GM21576 (cell line): ENCODE data around the gene MGST2.
"Not testable (repeated sequence)": the region's sequence is repeated elsewhere in the genome, so short reads cannot be mapped to it uniquely, and the experiment has no call there.

Source experiments
- ATAC-seq: cut with Tn5 transposase; IDR thresholded peaks from one replicate; pipeline ENCODE4 v1.9.1; 2021; ENCODE audit warnings: mild to moderate bottlenecking, moderate library complexity; ENCODE audit not compliant: unreplicated experiment

MGST2 gene

DNA sequence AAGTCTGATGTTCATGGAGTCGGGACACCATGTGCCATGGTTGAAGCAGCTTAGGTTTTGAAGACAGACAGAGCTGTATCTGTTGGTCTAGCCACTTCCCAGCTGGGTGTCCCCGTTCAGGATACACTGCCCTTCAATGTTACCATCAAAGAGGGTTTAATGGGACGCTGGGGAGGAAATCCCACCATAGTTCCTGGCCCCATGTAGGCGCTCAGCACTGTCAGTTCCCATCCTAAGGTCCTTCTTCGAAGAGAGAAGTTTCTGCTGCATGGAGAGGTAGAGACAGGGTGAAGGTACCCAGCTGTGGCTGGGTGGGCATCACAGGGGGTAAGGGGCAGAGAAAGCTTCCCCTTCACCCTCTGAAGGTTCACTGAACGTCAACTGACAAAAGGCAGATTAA is 3.7 kb downstream of the MGST2 start:
- ATAC-seq, result no peak

DNA sequence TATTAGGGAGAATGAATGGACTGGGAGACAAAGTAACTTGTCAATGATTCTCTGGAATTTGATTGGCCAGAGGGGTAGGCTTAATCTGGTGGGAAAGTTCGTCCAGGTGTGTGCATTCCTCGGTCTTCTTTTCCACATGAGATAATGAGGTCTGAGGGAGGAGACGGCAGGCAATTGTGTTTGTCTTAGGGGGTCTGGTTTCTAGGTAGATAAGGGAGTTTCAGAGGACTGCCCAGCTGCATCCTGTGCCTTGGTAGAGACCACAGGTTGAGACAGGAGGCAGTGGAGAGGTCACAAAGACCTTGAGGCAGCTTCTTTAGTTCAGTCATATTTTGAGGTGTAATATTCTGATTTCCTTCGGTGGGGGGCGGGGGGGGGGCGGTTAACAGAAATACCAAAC is 4.3 kb downstream of the MGST2 start:
- no peak for ATAC-seq

DNA sequence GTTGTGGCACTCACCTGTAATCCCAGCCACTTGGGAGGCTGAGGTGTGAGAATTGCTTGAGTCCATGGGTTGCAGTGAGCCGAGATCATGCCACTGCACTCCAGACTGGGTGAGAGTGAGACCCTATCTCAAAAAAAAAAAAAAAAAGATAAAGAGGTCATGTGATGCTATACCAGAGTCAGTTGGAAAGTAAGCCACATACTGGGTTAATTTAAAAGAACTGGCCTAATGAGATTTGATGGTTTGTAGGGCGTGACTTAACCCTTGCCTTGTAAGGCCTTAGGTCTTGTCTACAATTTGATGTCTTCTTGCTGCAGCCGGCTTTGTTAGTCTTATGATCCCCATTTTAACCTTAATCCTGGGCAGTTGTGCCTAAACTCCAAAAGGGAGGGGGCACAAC is 5.2 kb downstream of the MGST2 start:
- ATAC-seq, result no peak

DNA sequence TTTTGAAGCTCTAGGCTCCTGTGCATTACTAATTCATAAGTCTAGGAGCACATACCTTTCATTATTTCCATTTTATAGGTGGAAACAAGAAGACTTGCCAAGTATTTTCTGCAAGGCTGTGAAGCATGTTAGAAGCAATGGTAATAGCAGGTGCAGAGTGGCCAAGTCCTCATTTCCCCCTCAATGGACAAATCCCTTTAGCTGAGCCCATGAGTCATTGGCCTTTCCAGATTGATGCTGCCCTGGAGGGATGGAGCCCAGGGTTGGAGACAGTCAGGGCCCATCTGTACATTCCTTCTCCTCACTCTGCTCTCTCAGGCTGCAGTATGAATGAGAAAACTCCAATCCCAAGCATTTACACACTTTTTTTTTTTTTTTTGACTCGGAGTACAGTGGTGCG is 6.6 kb downstream of the MGST2 start:
- ATAC-seq, result no peak

DNA sequence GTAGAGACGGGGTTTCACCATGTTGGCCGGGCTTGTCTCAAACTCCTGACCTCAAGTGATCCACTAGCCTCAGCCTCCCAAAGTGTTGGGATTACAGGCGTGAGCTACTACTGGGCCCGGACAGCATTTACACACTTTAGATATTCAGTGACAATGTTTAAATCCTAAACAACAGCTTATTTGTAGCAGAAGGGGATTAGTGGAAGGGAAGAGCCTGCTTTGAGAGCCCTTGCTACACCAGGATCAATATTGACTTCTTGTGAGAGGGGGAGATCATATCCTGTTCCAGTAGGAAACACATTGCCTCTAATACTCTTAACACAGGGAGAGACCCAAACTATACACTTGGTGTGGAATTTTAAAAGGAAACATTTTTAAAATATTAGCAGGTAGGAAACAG is 7.1 kb downstream of the MGST2 start:
- no peak for ATAC-seq

DNA sequence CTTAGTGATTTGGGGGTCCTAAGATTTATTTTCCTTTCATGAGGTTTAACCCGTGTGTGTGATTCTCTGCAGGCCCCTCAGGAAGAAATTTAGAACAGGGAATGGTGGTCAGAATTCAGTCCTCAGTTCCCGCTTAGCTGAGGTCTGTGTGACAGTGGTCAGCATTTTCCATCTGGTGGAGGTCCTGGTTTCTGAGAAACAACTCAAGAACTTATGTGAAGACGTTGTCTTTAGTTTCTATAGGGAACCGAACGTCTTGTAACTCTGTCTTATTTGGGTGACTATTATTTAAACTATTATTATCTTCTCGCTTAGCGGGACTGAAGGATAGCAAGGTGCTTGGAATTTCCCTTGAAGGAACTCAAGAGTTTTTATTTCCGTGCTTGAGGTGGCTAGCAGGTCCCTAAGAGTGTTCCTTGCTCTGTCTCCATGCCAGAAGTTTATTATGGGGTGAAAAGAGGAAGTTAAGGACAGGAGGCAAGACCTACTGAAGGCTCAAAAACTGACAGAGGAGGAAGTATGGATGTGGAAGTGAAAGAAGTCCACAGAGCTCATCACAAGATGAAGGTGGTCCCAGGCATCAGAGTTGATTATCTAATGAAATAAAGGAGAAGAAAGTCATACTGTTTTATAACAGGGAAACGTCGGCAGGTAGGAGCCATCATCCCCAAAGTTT is 9.4 kb downstream of the MGST2 start:
- no peak for ATAC-seq

DNA sequence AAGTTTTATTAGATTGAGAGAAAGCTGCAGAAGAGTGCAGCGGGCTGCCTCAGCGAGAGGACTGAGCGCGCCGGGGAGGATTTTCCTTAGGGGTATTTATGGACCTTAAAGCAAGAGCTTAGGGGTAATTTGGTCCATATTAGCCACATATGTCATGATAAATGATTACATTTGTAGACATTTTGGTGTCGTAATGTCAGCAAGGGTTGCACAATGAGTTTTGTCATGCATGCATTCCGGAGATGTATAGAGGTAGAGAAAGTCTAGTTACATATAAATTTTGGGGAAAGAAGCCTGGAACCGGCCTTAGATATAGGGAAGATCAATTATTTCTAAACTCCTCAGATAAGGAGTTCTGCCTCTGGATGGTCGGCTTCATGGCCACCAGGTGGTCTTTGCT is 10.0 kb downstream of the MGST2 start:
- ATAC-seq, result no peak

DNA sequence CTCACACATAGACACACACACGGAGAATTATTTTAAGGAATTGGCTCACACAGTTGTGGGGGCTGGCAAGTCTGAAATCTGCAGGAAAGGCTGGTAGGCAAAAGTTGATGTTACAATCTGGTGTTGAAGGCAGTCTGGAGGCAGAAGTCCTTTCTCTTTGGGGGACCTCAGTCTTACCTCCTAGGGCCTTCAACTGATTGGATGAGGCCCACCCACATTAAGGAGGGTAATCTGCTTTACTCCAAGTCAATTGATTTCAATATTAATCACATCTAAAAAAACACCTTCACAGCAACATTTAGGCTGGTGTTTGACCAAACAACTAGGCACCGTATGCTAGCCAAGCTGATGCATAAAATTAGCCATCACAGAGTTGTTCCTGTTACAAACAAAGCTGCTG is 10.7 kb downstream of the MGST2 start:
- no peak for ATAC-seq

DNA sequence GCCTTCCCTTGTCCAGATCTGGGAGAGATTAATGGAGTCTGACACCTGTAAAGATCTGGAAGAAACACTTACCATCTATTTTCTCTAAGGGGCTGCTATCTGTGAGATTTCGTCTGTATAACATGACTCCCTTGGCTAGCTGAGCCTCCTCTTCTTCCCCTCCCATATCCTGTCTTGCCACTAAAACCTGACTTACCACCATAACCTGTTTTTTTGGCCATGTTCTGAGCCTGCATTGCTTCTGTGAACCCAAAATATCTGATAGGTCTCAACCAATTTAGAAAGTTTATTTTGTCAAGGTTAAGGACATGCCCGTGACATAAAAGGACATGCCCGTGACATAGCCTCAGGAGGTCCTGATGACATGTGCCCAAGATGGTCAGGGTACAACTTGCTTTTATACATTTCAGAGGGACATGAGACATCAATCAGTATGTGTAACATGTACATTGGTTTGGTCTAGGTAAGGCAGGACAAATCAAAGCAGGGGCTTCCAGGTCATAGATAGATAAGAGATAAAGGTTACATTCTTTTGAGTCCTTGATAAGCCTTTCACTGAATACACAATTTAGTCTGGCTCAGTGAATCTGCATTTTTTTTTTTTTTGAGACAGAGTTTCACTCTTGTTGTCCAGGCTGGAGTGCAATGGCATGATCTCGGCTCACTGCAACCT is 11.4 kb downstream of the MGST2 start:
- no peak for ATAC-seq

DNA sequence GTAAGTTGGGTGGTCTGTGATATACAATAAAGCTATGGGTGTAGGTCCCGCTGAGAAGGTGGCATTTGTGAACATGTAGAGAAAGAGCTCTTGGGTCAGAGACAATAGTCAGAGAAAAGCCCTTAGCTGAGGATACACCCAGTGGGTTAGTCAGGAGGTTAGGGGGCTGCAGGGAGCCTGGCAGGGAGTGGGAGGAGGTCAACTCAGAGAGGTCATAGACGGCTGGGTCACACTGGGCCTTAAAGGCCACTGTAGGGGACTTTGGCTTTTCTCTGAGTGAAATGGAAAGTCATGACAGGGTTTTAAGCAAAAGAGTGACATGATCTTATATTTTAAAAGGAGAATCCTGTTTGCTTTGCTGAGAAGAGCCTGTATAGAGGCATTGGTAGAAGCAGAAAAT is 16.7 kb downstream of the MGST2 start:
- no peak for ATAC-seq

DNA sequence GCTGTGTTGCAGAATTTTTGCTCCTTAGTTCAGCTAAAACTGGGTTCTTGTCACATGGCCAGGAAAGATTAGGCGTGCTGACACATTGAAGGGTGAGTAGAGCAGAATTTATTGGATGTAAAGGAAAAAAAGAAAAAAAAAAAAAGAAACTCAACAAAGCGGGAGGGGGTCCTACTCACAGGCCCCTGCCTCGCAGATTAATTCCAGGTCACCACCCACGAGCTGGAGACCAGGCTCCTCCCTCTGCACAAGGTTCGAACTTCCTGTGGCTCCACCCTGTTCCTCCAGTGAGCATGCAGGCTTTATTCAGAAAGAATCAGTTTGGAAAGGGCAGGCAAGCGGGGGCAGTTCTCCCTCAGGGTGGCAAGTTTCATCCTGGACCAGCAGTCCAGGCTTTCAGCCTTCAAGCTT is 17.1 kb downstream of the MGST2 start:
- ATAC-seq, result no peak

DNA sequence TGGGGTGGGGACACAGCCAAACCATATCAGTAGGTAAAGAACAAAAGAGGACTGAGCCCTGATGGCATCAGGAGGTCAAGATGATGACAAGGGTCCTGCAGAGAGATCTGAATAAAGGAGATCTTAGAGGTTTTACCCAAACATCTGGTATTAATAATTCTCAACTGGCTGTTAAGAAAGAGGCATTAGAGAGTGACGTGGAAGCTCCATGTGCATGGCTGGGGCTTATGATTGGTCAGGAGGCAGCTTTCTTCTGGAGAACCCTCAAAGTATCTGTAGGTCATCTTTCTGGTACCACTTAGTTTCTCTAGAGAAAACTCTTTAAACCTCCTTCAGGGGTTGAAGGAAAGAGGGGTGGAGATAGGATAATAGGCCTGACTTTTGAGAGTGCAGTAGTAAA is 18.7 kb downstream of the MGST2 start:
- no peak for ATAC-seq

DNA sequence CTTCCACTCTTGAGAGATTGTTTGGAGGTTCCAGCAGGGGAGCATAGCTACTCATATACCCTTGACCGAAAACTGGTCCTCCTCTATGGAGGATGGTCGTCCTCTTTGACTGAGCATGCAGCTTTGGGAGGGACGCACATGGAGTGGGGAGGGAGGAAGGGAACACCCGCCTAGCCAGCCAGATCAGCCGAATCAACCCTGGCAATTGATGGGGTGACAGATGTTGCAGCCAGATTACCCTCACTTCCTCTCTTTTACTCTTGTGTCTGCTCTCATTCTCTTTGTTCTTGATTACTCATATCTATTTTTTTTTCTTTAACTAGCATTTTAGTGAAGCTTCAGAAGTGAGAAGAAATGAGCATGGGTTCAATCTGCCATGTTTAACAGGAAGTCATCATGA is 19.6 kb downstream of the MGST2 start:
- ATAC-seq, result no peak

DNA sequence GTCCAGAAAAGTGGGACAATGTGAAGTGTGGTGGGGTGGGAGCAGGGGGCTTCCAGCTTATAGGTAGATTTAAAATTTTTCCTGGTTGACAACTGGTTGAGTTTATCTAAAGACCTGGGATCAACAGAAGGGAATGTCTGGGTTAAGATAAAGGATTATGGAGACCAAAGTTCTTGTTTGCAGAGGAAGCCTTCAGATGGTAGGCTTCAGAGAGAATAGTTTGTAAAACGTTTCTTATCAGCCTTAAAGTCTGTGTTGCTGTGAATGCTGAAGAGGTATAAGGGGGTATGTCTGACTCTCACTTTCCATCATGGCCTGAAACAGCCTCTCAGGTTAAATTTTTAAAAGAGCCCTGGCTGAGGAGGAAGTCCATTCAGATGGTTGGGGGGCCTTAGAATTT is 20.5 kb downstream of the MGST2 start:
- no peak for ATAC-seq

DNA sequence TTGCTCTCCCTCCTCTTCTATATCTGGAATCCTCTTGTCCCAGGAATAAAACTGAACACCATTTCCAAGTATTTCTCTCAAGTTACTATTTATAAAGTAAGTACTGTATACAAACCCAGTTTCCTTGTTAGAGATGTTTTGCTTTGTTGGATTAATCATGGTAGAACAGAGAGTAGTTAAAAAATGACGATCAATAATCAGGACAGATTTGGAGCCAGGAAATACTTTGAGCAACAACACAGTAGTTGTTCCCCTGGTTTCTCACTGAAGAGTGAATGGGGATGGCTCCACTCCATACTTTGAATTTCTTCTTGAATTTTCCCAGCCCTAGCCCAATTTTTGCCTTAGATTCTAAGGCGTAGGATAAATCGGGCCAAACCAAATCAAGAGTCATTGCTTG is 21.4 kb downstream of the MGST2 start:
- ATAC-seq, result no peak

DNA sequence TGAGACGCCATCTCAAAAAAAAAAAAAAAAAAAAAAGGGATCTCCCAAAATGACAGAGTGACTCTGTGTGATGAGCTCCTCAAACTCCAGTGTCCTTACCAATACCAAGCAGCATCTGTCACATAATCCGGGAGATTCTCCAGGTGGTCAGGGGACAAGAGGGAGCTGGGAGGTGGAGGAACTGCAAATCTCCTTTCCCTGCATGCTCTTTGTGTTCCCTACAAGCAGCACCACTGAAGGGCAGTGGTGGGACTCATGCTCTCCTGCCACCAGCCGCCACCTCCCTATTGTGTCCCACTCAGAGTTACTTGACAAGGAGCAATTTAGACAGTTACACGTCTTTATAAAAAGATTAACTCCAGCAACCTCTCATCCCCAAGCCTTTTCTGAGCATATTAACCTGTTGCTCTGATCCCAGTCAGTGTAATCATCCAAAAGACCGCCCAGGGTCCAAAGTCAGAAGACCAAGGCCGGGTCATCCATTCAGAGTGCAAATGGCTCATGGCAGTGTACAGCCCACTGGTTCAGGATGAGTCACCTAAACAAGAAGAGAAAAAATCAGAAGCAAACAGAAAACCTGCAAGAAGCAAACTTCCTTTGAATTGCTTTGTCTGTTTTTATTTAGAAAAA is 23.6 kb downstream of the MGST2 start:
- ATAC-seq, result no peak

DNA sequence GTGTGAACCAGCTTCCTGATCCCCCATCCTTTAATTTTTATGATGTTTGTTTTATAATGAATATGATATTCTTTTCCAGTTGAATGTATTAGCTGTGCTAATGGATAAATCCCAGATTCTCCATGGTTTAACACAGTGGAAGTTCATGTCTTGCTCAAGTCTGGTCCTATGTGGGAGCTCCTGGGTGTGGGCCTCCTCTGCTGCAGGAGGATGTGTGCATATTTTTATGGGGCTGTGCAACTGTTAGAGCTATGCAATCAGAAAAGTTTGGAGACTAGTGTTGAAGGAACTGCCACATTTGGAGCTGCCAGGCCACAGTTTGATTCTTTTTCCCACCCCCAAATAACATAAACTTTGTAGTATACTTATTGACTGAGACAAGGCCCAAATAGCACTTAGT is 24.8 kb downstream of the MGST2 start:
- no peak for ATAC-seq

DNA sequence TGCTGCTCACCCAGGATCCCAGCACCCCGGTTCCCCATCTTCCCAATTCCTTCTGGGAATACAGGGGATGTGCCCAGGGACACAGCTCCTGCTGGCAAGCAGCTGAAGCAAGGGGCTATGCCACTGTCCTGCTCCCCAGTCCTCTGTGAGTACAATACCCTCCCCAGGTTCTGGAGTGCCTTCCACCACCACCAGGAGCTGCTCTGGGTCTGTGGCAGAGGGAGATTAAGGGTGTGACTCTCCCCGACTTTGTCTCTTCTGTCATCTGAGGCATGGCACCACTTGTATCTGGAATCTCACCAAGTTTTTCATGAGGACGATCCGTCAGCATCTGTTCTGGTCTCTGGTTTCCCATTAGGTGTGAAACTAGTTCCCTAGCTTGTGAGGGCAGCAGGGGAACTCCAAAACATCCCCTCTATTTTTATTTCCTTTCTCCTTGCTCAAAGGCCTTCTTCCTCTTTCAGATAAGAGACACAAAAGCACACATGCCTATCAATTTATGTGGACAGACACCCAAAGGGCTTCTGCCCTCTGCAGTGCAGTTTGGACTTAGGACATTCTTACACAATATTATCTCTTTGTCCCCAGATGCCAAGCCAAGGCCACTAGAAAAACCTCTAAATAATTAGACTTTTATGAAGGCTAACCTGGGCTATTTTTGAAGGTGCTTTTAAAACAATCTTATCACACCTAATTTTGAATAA is 26.8 kb downstream of the MGST2 start:
- no peak for ATAC-seq

DNA sequence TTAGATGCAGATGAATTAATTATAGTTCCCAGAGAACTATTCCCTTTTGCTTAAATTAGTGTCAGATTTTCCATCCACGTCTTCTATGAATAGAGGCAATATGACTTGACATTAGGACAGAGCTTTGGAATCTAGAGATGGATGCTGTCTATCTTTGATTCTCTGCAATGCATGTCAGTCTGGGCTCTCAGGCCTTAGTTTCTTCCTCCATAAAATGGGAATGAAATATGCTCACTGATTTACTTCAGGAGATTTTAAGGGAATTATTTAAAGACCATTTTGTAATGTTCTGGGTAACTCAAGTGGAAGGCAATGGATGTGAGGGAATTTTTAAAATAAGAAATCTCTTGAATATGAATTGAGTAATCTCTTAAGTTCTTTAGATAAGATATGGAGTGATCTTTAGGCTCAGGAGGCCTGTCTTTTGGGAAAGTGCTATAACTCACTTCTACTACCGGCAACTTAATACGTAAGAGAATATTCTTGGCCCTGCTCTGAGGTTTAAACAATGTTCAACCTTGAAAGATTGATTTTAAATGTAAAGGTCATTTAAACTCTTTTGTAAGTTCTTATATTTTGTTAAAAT is 29.0 kb downstream of the MGST2 start:
- ATAC-seq, result no peak

DNA sequence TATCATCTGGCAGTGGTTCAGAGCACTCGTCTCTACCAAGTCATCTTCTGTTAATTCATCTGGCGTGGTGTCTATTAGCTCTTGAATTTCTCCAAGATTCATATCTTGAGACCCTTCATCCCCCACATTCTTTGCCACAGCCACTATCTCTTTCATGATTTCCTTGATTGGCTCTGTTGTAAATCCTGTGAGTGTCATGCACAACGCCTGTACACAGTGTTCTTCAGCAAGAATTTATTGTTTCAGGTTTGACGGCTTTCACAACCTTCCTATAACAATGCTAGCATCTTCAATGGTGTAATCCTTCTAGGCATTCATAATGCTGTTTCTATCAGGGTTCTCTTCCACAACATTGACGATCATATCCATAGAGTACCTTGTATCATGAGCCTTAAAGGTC is 30.9 kb downstream of the MGST2 start:
- no peak for ATAC-seq

DNA sequence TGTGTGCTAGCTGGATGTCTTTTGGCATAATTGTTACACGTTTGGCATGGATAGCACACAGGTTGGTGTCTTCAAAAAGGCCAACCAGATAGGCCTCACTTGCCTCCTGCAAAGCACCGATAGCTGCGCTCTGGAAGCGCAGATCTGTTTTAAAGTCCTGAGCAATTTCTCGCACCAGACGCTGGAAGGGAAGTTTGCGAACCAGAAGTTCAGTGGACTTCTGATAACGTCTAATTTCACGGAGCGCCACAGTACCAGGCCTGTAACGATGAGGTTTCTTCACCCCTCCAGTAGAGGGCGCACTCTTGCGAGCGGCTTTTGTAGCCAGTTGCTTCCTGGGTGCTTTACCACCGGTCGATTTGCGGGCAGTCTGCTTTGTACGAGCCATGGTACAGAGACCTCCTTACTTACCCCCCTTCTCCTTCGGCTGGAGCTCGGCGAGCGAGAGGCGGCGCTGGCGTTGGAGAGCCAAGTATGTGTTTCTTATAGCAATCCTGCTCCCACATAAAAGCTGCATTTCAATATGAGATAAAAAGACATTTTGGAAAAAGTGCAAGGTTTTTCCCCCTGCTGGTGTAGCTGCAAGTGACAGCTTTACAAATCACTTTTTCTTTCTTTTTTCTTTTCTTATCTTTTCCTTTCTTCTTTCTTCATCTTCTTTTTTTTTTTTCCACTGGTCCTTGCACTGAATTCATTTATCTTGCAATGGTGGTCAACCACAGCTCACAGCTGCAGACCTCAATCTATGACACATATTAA is 32.7 kb downstream of the MGST2 start:
- not testable (repeated sequence) for ATAC-seq
